Measurements from ENCODE around the gene SGSH. TPM values are rescaled to one million over a fixed set of nuclear protein-coding genes. Genes with fewer than 3 reads are reported as not detected.

Gene SGSH
- total RNA-seq, 1 donor from 2014 or later = 26.4 TPM

DNA sequence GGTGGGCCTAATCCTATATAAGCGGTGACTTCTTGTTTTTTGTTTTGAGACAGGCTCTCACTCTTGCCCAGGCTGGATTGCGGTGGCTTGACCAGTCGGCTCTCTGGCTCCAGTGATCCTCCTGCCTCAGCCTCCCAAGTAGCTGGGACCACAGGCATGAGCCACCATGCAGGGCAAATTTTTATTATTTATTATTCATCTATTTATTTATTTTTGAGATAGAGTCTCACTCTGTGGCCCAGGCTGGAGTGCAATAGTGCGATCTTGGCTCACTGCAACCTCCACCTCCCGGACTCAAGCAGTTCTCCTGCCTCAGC, 35.9 kb upstream of the SGSH start:
- no peaks in the 10 kb centered on the region for H3K36me3 ChIP-seq (ENCODE audit: control insufficient read depth, insufficient read depth, low read length)
- no peak for DNase-seq (ENCODE audit: low read depth)
- no peaks in the 10 kb centered on the region for H3K27me3 ChIP-seq (ENCODE audit: control insufficient read depth, insufficient read depth, low read length)

DNA sequence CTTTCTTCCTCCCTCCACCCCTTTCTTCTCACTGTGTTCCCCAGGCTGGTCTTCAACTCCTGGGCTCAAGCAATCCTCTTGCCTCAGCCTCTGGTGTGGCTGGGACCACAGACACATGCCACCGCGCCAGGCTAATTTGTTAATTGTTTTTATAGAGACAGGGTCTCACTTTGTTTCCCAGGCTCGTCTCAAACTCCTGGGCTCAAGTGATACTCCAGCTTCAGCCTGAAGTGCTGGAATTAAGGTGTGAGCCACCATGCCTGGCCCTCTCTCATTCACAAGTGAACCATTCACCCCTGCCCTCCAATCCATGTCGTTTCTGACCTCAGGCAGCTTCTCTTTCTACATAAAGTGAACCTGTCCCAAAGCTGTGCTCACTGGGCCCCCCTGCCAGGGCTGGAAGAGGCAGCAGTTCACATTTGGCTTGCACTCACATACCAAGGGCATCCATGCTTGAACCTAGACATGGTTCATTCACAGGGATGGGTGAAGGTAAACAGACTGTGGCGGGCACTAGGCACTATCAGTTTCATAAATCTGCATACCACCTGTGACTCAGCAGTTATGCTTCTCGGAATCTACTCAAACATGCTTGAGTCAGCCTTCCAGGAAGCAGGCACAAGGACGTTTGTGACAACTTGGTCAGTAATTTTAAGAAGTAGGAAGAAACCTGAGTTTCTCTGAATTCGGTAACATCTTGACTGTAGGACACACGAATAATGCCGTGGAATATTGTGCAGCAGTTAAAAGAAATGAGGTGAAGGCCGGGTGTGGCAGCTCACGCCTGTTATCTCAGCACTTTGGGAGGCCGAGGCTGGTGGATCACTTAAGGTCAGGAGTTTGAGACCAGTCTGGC, 34.5 kb upstream of the SGSH start:
- Histone ChIP-seq H3K36me3 (ENCODE audit: control insufficient read depth, insufficient read depth, low read length) (no peaks in the 10 kb centered on the region), H3K4me3 (ENCODE audit: low read depth, low read length) (no peak overlapping the region), H3K27me3 (ENCODE audit: control insufficient read depth, insufficient read depth, low read length) (no peaks in the 10 kb centered on the region)
- TF ChIP-seq, protein P1, sequence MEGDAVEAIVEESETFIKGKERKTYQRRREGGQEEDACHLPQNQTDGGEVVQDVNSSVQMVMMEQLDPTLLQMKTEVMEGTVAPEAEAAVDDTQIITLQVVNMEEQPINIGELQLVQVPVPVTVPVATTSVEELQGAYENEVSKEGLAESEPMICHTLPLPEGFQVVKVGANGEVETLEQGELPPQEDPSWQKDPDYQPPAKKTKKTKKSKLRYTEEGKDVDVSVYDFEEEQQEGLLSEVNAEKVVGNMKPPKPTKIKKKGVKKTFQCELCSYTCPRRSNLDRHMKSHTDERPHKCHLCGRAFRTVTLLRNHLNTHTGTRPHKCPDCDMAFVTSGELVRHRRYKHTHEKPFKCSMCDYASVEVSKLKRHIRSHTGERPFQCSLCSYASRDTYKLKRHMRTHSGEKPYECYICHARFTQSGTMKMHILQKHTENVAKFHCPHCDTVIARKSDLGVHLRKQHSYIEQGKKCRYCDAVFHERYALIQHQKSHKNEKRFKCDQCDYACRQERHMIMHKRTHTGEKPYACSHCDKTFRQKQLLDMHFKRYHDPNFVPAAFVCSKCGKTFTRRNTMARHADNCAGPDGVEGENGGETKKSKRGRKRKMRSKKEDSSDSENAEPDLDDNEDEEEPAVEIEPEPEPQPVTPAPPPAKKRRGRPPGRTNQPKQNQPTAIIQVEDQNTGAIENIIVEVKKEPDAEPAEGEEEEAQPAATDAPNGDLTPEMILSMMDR (IDR thresholded peaks at IDR 0.05; ENCODE audit: insufficient read depth, low read length, poor library complexity, severe bottlenecking) = no peak
- peak; percentile 98 for DNase-seq (ENCODE audit: low read depth)

More for the DNA sequence above, 35.9 kb upstream of the SGSH start:
- H3K4me3 ChIP-seq (ENCODE audit: low read depth, low read length) = no peak overlapping the region
- TF ChIP-seq, protein P1 (IDR thresholded peaks at IDR 0.05; ENCODE audit: insufficient read depth, low read length, poor library complexity, severe bottlenecking) = no peak

DNA sequence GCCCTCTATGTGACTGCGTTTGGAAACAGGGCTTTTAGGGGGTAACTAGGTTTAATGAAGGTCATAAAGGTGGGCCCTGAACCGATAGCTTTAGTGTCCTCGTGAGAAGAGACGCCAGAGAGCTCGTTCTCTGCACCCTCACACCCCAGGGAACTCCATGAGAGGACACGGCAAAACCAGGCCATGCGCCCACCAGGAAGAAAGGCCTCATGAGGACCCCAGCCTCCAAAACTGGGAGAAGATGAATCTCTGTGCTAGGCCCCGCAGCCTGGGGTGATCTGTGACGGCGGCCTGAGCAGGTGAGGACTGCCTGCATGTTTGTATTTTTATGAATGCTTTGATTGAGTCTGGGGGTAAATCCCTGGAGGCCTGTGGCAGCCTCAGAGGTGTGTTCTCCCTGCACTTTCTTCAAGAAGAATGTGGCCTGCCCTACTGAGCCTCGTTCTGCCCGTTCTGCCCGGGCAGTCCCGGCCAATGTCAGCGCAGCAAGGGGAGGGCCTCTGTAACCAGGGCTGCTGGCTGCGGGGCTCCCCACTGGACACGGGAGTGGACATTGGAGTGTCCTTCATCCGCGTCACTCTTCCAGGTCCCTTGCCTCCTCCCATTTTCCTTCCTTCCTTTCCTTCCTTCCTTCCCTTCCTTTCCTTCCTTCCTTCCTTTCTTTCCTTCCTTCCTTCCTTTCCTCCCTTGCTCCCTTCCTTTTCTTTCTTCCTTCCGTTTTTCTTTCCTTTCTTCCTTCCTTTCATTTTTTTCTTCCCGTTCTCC, 33.7 kb upstream of the SGSH start:
- Histone ChIP-seq H3K36me3 (ENCODE audit: control insufficient read depth, insufficient read depth, low read length) (no peaks in the 10 kb centered on the region), H3K4me3 (ENCODE audit: low read depth, low read length) (no peak overlapping the region), H3K27me3 (ENCODE audit: control insufficient read depth, insufficient read depth, low read length) (no peaks in the 10 kb centered on the region)
- no peak for DNase-seq (ENCODE audit: low read depth)
- TF ChIP-seq, protein P1 (IDR thresholded peaks at IDR 0.05; ENCODE audit: insufficient read depth, low read length, poor library complexity, severe bottlenecking) = no peak

DNA sequence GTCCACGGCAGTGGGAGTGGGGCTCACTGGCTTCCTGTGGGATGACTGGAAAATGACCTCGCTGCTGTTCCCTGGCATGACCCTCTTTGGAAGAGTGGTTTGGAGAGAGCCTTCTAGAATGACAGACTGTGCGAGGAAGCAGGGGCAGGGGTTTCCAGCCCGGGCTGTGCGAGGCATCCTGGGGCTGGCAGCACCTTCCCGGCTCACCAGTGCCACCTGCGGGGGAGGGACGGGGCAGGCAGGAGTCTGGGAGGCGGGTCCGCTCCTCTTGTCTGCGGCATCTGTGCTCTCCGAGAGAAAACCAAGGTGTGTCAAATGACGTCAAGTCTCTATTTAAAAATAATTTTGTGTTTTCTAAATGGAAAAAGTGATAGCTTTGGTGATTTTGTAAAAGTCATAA, 32.7 kb upstream of the SGSH start:
- no peak for DNase-seq (ENCODE audit: low read depth)
- no peaks in the 10 kb centered on the region for H3K27me3 ChIP-seq (ENCODE audit: control insufficient read depth, insufficient read depth, low read length)
- TF ChIP-seq, protein P1 (IDR thresholded peaks at IDR 0.05; ENCODE audit: insufficient read depth, low read length, poor library complexity, severe bottlenecking) = peak; percentile 89
- H3K36me3 ChIP-seq (ENCODE audit: control insufficient read depth, insufficient read depth, low read length) = no peaks in the 10 kb centered on the region
- no peak overlapping the region for H3K4me3 ChIP-seq (ENCODE audit: low read depth, low read length)

DNA sequence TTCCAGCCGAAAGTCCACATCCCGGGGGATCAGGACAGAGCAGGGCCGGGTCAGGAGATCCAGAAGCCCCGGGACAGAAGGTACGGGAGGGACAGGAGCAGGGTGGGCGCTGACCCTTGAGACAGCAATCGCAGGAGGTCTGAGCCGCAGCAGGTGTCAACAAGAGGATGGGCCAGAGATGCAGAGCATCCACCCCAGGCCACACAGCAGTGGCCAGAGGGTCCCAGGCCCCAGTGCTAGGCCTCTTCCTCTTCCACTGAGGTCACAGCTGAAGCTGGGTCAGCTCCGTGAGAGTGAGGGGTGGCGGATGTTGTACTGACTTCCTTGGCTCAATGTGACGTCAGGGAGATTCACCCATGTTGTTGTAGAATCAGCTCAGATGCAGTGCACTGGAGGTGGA, 31.8 kb upstream of the SGSH start:
- DNase-seq (ENCODE audit: low read depth) = no peak
- Histone ChIP-seq H3K36me3 (ENCODE audit: control insufficient read depth, insufficient read depth, low read length) (no peaks in the 10 kb centered on the region), H3K27me3 (ENCODE audit: control insufficient read depth, insufficient read depth, low read length) (no peaks in the 10 kb centered on the region), H3K4me3 (ENCODE audit: low read depth, low read length) (no peak overlapping the region)
- TF ChIP-seq, protein P1 (IDR thresholded peaks at IDR 0.05; ENCODE audit: insufficient read depth, low read length, poor library complexity, severe bottlenecking) = no peak

All from kidney epithelial cell (primary cell).